ENCODE results near the gene MT2A. TPM values are rescaled to one million over a fixed set of nuclear protein-coding genes. Genes with fewer than 3 reads are reported as not detected.

Gene MT2A
- total RNA-seq, 2 donors from 2014 or later, result 643 to 1,788 TPM

GRCh38 chr16:56632848-56633365 lies 24.5 kb downstream of the MT2A start:
- DNase-seq (ENCODE audit: low spot score), result peak; percentile 76
- intact Hi-C loops (cut with DNase I), result no loop called here

DNA sequence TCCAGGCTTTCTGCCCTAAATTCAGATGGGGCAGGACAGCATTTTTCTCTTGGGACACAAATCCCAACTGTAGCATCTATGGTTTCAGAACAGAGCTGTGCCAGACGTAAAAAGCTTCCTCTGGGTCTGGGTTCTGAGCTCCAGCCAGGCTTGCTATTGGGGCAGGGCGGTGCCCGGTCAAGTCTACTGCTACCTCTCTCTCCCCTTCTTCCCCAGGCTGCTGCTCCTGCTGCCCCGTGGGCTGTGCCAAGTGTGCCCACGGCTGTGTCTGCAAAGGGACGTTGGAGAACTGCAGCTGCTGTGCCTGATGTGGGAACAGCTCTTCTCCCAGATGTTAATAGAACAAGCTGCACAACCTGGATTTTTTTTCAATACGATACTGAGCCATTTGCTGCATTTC lies 25.2 kb downstream of the MT2A start:
- peak; percentile 63 for DNase-seq (ENCODE audit: low spot score)

DNA sequence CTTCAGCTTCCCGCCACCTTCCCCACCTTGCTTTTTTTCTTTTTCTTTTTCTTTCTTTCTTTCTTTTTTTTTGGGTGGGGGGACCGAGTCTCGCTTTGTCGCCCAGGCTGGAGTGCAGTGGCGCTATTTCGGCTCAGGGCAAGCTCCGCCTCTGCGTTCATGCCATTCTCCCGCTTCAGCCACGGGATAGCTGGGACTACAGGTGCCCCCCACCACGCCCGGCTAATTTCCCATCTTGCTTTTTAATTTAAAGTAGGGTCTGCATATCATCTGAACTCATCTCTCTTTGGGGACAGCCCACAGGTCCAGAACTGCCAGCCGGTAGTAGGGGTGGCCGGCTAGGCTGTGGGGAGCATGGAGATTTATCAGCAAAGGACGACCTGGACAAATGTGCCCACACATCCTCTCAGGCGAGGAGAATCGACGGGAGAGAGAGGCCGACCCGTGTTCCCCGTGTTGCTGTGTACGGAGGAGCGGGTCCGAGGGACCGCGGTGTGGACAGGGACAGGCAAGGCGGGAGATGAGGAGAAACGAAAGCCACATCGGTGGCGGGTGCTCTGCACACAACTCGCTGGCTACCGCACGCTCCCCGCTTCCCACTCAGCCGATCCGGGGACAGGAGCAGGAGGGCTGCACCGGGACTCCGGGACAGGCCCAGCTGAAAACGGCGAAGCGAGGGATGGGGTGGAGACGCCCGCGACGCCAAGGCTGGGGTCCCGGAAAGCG lies 26.5 kb downstream of the MT2A start:
- no peak for DNase-seq (ENCODE audit: low spot score)

More for the DNA sequence above, 25.2 kb downstream of the MT2A start:
- intact Hi-C loops (cut with DNase I), result no loop called here

GRCh38 chr16:56635441-56635967 lies 27.1 kb downstream of the MT2A start:
- DNase-seq (ENCODE audit: low spot score), result no peak
- intact Hi-C loops (cut with DNase I), result no loop called here

More for the DNA sequence above, 26.5 kb downstream of the MT2A start:
- intact Hi-C loops (cut with DNase I), result no loop called here

DNA sequence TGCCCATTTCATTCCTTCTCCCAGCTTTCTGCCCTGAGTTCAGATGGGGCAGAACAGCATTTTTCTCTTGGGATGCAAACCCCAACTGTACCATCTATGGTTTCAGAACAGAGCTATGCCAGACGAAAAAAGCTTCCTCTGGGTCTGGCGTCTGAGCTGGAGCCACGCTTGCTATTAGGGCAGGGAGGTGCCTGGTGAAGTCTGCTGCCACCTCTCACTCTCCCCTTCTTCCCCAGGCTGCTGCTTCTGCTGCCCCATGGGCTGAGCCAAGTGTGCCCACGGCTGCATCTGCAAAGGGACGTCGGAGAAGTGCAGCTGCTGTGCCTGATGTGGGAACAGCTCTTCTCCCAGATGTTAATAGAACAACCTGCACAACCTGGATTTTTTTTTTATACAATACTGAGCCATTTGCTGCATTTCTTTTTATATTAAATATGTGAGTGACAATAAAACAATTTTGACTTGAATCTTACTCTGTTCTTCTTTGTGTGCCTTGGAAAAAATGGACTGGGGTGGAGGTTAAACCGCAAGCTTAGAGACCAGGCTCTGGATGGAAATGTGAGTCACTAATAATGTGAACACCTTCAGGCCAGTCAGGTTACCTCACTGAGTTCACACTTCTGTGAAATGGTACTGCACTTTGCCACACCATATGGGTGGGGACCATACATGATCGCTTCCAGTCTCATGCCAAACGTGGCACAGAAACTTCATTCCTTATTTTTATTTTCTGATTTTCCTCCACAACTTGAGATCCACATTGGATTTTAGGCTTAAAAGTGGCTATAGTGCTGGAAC lies 28.4 kb downstream of the MT2A start:
- no peak for DNase-seq (ENCODE audit: low spot score)
- intact Hi-C loops (cut with DNase I), result no loop called here

- intact Hi-C loops (cut with DNase I), result no loop called here
- peak; percentile 96 for DNase-seq (ENCODE audit: low spot score)
Observed at GRCh38 chr16:56637814-56638750, 29.7 kb downstream of the MT2A start, which contains the start of gene MT1A. Gene MT1A (plus strand): TSS chr16:56638666. CDS start chr16:56638739, 73 bp downstream.

- DNase-seq (ENCODE audit: low spot score), result no peak
- intact Hi-C loops (cut with DNase I), result no loop called here
Observed at GRCh38 chr16:56639045-56639444, 30.7 kb downstream of the MT2A start.

- intact Hi-C loops (cut with DNase I), result no loop called here
- no peak for DNase-seq (ENCODE audit: low spot score)
Observed at GRCh38 chr16:56640076-56640475, 31.7 kb downstream of the MT2A start.

DNA sequence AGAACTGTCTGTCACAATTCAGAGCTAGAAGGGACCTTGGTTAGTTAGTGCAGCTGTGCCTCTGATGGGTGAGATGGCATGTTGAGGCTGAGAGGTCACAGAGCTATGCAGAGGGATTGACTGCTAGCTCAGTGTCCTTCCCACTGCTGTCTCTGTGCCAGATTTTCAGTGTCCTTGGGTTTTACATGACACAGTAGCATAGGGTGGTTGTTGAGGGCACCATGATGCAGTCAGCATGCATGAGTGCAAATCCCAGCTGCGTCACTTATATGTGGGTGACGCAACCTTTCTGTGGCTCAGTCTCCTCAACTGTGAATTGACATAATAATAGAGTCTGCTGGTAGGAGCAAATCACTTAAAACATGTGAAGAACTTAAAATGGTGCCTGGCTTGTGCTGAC lies 32.8 kb downstream of the MT2A start:
- no peak for DNase-seq (ENCODE audit: low spot score)
- intact Hi-C loops (cut with DNase I), result no loop called here

- intact Hi-C loops (cut with DNase I), result no loop called here
- DNase-seq (ENCODE audit: low spot score), result peak; percentile 95
Observed at GRCh38 chr16:56643080-56643778, 34.8 kb downstream of the MT2A start.

DNA sequence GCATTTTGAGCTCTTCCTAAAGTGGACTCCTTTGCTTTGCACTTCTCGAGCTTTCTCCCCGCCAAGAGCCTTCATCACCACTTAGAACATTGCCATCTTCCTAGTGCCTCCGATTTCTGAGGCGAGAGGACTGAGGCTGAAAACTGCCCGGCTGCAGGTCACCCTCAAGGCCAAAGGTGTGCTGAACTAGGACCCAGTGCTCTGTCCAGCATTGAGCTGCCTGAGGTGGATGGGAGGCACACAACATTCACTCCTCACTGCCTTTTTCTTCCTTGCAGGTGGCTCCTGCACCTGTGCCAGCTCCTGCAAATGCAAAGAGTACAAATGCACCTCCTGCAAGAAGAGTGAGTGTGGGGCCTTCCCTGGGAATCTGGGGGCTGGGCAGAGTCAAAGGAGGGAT lies 35.4 kb downstream of the MT2A start:
- intact Hi-C loops (cut with DNase I), result no loop called here

DNA sequence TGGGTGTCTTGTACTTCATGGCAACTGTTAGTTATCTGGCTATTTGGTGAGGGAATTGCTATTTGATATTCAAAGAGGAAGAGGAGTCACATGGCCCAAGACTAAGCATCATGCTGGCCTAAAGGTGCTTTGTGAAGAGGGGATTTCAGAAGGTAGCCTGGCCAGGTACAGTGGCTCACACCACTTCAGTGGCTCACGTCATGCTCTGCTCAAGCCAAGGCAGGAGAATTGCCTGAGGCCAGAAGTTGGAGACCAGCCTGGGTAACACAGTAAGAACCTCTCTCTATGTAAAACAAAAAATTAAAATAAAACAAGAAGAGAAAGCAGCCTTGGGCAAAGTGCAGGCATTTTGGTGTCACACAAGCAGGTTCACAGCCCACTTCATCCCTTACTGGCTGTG lies 36.9 kb downstream of the MT2A start:
- no peak for DNase-seq (ENCODE audit: low spot score)
- intact Hi-C loops (cut with DNase I), result no loop called here

More for the DNA sequence above, 35.4 kb downstream of the MT2A start:
- no peak for DNase-seq (ENCODE audit: low spot score)

DNA sequence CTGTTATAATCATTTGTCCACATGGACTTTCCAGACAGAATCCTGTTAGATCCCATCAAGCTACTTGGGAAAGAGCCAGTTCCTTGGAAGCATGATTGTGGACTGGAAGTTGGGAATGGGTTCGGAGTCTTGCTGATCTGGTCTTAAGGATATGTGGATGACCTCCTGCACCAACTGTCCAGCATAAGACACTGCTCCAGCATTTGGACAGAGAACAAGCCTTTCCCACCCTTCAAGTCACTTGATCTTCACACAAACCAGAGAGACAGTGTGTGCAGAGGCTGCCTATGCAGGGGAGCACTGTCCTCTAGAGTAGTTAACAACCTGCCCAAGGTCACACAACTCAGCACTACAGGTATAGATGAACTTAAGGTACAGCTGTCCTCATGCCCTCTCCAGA lies 37.5 kb downstream of the MT2A start:
- DNase-seq (ENCODE audit: low spot score), result no peak
- intact Hi-C loops (cut with DNase I), result no loop called here

DNA sequence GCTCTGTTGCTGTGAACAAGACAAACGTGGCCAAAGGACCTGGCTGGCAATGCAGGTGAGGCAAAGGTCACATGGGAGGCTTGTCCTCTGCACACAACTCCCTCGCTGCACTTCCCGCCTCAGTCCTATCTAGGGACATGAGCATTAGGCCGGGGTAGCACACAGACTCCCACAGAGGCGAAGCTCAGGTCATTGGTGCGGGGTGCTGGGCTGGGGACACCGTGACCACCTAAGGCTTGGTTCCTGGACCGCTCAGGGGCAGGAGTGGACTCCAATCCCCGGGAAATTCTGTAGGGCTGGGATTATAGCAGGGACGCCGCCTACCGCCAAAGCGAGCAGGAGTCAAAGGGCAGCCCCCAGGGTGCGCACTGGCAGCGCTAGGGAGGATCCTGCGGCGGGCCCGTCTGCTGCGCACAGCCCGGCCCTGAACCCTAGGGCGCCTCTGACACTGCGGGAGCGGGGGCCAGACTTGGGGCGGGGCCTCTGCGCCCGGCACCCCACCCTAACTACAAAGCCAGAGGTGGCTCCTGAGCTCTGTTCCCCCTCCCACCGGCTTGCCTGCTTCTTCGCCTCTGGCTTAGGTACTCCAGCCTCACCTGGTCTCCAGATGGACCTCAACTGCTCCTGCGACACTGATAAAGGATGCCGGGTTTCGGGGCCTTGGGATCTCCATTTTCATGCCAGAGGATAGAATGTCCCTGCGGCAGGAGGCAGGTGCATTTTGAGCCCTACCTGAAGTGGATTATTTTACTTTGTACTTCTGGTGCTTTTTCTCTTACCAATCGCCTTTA lies 39.5 kb downstream of the MT2A start:
- intact Hi-C loops (cut with DNase I), result no loop called here

DNA sequence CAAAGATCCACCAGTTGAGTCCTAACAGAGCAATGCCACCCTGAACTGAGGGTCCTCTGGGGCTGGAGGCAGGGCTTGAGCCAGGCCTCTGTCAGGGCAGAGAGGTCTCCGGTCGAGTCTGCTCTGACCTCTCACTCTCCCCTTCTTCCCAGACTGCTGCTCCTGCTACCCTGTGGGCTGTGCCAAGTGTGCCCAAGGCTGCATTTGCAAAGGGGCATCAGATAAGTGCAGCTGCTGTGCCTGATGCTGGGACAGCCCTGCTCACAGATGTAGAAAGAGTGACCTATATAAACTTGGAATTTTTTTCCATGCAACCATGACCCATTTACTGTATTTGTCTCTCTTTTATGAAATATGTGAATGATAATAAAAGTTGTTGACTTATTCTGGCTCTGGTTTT lies 40.9 kb downstream of the MT2A start:
- intact Hi-C loops (cut with DNase I), result no loop called here
- DNase-seq (ENCODE audit: low spot score), result no peak

More for the DNA sequence above, 39.5 kb downstream of the MT2A start:
- DNase-seq (ENCODE audit: low spot score), result no peak

DNA sequence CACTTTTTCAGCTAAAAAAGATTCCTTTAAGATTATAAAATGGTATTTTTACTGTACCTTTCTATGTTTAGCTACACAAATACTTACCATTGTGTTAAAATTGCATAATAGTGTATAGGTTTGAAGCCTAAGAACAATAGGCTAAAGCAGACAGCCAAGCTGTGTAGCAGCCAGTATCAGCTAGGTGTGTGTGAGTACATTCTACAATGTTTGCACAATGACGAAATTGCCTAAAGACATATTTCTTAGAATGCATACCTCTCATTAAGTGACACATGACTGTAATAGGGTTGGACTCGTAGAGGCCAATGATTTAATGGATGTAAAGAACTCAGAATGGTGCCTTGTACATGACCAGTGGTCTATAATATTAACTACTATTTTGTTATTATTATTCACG lies 41.4 kb downstream of the MT2A start:
- intact Hi-C loops (cut with DNase I), result no loop called here
- no peak for DNase-seq (ENCODE audit: low spot score)

- no peak for DNase-seq (ENCODE audit: low spot score)
- intact Hi-C loops (cut with DNase I), result no loop called here
Observed at GRCh38 chr16:56651586-56651985, 43.2 kb downstream of the MT2A start, which contains the start of gene MT1B. Gene MT1B (plus strand): TSS chr16:56651886. CDS start chr16:56651954, 68 bp downstream.

DNA sequence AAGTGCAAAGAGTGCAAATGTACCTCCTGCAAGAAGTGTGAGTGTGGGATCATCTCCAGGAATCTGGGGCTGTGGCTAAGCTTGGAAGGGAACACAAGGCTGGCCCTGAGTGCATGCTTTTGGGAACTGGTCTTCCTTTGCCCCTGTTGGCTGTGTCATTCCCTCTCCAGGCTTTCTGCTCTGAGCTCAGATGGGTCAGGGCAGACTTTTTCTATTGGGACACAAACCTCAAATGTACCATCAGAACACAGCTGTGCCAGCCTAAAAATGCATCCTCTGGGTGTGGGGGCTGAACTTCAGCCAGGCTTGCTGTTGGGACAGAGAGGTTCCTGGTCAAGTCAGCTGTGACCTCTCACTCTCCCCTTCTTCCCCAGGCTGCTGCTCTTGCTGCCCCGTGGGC lies 44.2 kb downstream of the MT2A start:
- no peak for DNase-seq (ENCODE audit: low spot score)
- intact Hi-C loops (cut with DNase I), result no loop called here

Measured in posterior vena cava (tissue), 2 donors.